Omental fat pad (tissue), 4 donors: ENCODE results near the gene CNOT3. TPM values are rescaled to one million over a fixed set of nuclear protein-coding genes. Genes with fewer than 3 reads are reported as not detected.
A peak's percentile ranks its signal among the peaks of the same experiment; 100 is the strongest.

Experiments used
- ATAC-seq: fragments of 150-250 bp; one replicate; pipeline ENCODE4 v1.9.1; 2016; ENCODE audit warnings: mild to moderate bottlenecking, moderate library complexity; ENCODE audit not compliant: low FRiP score
- DNase-seq: peaks from one replicate; pipeline ENCODE4 v3.0.0-alpha.2; 2019; ENCODE audit warnings: low spot score
- total RNA-seq, 4 donors: library from RNA; depleted of rRNA; stranded (reverse); fragments of >200 nt; gene quantifications; one replicate each; pipeline ENCODE4 v1.1.0, GENCODE V29; 2016
- TF ChIP-seq, protein P1 (sequence below), 3 donors: fragments of 450-650 bp; IDR thresholded peaks; one replicate each; pipeline ENCODE4 v1.5.1; 2016 to 2017; ENCODE audit warnings: antibody characterized with exemption in 3 of 3, mild to moderate bottlenecking in 3 of 3, moderate library complexity in 2 of 3

CNOT3 gene
- total RNA-seq, 4 donors from 2014 or later: 13.4 to 24.4 (median 19.0) TPM

DNA sequence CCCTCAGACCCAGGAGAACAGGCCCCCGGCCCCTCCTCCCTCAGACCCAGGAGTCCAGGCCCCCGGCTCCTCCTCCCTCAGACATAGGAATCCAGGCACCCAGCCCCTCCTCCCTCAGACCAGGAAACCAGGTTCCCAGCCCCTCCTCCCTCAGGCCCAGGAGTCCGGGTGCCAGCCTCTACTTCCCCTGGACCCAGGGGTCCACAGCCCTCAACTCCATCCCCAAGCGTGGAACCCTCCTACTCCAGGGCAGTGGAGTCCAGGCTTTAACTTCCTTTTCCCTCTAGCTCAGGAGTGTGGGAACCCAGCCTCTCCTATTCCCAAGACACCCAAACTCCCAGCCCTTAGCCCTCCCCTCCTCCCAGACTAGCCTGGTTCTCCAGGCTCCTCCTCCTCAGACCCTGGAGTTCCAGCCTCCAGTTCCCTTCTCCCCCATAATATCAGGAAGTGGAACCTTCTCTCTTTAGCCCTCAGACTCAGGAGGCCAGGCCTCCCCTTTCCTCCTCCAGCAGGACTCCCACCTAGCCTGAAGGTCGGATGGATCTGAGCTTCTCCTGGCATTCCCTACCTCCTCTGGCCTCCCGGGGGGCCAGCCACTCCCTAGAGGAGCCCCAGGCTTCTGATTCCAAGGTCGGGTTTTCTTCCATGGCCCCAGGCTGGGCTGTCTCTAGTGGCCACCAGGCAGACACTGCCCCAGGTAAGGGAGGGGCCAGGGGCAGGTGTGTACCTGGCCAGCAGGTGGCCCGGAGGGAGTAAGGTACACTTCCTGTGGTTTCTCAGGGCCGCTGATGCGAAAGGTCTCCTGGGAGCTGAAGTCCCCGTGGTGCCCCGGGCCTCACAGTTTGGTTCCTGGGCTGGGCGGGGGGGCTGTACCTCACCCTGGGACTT is 35.2 kb downstream of the CNOT3 start, which contains the start of gene TMC4:
Gene TMC4, minus strand, starts transcription at position 690 of the 888 bp plus-strand sequence. Its CDS starts 43 bp downstream, at position 647.
- peak; percentile 17 for ATAC-seq
- TF ChIP-seq, protein P1, sequence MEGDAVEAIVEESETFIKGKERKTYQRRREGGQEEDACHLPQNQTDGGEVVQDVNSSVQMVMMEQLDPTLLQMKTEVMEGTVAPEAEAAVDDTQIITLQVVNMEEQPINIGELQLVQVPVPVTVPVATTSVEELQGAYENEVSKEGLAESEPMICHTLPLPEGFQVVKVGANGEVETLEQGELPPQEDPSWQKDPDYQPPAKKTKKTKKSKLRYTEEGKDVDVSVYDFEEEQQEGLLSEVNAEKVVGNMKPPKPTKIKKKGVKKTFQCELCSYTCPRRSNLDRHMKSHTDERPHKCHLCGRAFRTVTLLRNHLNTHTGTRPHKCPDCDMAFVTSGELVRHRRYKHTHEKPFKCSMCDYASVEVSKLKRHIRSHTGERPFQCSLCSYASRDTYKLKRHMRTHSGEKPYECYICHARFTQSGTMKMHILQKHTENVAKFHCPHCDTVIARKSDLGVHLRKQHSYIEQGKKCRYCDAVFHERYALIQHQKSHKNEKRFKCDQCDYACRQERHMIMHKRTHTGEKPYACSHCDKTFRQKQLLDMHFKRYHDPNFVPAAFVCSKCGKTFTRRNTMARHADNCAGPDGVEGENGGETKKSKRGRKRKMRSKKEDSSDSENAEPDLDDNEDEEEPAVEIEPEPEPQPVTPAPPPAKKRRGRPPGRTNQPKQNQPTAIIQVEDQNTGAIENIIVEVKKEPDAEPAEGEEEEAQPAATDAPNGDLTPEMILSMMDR (IDR thresholded peaks at IDR 0.05): no peak
- no peak for DNase-seq

DNA sequence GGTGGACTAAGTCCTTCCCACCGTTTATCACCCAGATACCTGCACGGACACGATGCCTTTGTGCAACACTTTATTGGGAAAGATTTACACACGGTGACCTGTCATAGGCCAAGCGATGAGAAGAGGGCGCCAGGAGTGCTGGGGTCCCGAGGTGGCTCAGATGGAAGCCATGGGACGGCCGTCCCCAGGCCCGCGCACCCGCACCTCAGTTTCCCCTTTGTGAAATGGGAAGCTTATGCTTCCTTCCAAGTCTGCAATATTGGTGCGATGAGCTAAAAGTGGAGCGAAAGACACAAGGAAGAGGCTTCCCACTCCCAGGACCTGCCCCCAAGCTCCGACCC is 35.8 kb downstream of the CNOT3 start:
- ATAC-seq (no peak), DNase-seq (no peak)
- TF ChIP-seq, protein P1 (IDR thresholded peaks at IDR 0.05): no peak

DNA sequence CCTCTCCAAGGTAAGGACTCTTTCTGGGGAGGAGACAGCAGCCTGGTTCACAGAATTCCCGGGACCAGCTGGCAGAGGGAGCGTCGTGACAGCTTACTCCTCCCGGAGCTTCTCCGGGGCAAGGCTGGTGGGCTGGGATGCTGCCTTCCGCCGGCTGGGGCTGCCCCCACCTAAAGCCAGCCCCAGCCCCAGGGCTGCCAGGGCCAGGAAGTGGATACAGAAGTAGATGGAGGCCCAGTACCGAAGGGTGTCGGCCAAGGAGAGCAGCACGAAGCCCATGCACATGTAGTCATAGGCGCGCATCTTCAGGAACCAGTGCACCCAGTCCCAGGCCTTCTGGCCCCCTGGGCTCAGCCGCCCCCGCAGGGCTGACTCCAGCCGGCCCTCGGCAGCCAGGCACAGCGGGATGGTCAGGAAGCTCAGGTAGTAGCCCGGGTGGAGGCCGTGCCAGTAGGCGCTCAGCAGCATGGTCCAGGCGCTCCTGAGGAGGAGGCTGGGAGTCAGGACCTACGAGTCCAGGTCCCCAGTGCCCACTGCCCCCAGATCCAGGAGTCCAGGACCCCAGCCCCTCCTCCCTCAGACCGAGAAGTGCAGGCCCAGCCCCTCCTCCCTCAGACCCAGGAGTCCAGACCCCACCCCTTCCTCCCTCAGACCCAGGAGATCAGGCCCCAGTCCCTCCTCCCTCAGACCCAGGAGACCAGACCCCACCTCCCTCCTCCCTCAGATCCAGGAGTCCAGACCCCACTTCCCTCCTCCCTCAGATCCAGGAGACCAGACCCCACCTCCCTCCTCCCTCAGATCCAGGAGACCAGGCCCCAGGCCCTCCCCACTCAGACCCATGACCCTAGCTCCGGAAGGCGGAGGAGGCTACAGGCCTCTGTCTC is 36.6 kb downstream of the CNOT3 start:
- DNase-seq (no peak), ATAC-seq (no peak)
- TF ChIP-seq, protein P1 (IDR thresholded peaks at IDR 0.05): no peak

DNA sequence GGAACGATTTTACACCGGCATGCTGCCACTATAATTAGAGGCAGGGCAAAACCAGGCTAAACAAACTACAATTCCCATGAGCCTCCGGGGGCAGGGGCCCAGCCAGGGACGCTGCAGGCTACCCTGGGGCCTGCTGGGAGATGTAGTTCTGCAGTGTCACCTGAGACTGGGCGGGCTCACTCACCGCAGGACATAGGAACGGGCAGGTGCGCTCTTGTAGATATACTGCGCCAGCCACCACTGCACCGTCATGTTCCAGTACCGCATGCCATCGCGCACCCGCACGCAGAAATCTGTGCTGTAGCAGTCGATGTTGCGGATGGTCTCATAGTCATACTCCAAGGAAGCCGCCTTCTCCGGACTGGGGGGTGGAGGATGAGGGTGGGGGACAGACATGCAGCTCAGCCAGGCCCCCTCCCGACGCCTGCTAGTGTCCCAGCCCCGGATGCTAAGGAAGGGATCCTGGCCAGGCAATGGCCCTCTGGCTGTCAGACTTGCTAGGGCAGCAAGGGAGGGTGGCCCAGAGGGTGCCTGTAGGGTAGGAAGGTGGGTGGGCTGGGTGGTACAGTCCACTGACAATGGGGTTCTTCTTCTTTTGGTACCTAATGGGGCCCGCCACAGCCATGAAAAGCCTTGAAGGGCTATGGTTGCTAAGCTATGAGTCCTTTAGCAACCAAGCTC is 41.2 kb downstream of the CNOT3 start:
- TF ChIP-seq, protein P1 (IDR thresholded peaks at IDR 0.05): no peak
- DNase-seq: no peak
- no peak for ATAC-seq

DNA sequence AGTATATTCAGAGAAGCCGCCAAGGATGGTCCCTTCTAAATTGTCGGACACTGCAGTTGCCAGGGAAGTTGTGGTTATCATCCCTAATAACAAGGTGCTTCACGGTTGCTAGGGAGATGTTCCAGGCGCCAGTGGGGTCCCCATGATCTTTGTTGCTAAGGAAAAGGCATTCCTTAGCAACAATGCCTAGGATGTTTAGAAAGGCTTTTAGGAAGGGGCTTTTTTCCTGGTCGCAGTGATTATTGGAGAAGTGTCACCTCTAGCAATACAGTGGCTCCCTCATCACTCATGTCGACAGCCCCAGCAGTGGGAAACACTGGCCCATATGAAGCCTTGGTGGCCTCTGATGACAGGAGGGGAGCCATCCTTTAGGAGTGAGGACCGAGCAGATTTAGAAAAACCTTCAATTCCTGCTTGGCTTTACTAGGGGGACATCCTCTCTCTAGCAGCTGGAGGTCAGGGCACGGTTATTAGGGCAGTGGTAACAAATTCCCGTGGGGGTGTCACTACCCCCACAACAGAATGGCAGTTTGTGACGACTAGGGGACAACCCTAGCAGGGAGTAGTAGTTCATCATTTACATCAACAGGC is 41.8 kb downstream of the CNOT3 start:
- ATAC-seq: no peak
- TF ChIP-seq, protein P1 (IDR thresholded peaks at IDR 0.05): no peak
- no peak for DNase-seq

DNA sequence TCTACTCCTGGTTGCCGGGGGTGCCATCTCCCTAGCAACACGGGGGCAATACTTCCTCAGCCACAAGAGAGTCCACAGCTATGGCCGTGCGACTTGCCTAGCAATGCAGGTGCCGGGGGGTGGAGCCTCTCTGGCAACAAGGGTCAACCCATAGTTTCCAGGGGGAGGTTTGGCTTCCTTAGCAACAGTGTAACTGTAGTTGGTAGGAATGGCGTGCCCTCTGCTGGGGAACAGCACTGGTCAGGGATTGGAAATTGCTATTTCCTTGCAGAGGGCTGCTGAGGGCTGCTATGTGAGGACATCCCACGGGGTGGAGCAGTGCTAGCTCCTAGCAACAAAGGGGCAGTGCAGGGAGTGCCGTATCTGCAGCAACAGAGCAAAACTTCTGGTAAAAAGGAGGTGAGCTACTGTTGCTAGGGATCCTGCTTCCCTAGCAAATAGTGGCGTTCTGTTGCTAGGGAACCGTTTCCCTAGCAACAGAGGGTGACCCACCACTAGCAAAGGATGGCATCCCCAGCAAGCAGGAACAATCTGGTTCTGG is 42.4 kb downstream of the CNOT3 start:
- ATAC-seq (no peak), DNase-seq (no peak)
- TF ChIP-seq, protein P1 (IDR thresholded peaks at IDR 0.05): no peak
